Measurements from ENCODE around the gene SLIT1.

The SLIT1 gene

DNA sequence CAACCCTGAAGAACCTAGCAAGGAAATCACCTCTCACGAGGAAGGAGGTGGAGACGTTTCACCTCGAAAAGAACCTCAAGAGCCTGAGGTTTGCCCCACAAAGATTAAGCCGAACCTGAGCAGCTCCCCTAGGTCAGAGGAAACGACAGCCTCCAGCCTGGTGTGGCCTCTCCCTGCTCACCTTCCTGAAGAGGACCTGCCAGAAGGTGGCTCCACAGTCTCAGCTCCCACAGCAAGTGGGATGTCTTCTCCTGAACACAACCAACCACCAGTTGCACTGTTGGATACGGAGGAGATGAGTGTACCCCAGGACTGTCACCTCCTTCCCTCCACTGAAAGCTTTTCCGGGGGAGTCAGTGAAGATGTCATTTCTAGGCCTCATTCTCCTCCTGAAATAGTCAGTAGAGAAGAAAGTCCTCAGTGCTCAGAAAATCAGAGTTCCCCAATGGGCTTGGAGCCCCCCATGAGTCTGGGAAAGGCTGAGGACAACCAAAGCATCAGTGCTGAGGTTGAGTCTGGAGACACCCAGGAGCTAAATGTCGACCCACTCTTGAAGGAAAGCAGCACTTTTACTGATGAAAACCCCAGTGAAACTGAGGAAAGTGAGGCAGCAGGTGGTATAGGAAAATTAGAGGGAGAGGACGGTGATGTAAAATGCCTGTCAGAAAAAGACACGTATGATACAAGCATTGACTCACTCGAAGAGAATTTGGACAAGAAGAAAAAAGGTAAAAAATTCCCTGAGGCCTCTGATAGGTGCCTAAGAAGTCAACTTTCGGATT lies 203.4 kb downstream of the SLIT1 start:
- DNase-seq (ENCODE audit: low read depth): no peak
- no peak for TF ChIP-seq CTCF (IDR thresholded peaks at IDR 0.05; ENCODE audit: insufficient read depth, low read depth, low read length, missing control alignments)
- no peak overlapping the region for H3K4me3 ChIP-seq (ENCODE audit: low read depth, low read length)

DNA sequence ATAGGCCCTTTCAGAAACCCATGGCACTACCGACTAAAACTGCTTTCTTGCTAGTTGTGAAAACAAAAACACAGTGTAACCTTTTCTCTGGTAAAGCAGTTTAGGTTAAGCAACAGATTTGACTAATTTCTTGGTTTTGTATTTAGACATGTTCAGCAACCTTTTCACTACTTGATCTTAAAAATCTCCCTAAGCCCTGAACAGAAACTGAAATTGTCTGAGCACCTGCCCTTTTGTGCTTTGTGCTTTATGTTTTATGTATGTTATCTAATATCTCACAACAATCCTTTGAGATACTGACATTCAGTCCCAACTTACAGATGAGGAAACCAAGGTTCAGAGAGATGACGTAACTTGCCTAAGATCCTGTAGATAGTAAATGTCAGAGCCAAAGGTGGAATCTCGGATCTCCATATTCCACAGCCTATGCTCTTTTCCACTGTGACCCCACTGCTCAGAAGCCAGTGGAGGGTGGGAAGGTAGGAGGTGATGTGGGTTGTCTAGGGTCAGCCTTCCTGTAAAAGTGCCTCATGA lies 207.1 kb downstream of the SLIT1 start:
- peak; percentile 81 for DNase-seq (ENCODE audit: low read depth)

DNA sequence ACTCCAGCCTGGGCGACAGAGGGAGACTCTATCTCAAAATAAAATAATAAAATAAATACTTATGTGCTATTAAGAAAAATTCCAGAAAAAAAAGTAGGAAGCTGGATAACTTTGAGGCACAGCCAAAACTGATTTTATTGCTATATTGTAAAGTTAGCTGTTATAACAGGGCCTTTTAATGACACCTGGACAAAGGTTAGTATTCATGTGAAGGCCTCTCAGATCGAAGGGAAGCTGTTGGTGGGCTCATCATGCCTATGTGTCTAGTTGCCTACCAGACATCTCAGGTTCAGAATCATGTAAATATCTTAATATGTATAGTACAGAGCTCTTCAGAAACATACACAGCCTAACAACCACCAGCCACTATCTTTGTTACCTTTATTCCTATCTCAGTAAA lies 210.6 kb downstream of the SLIT1 start:
- TF ChIP-seq CTCF (IDR thresholded peaks at IDR 0.05; ENCODE audit: insufficient read depth, low read depth, low read length, missing control alignments): no peak
- H3K4me3 ChIP-seq (ENCODE audit: low read depth, low read length): no peak overlapping the region

More for the DNA sequence above, 207.1 kb downstream of the SLIT1 start:
- no peak for TF ChIP-seq CTCF (IDR thresholded peaks at IDR 0.05; ENCODE audit: insufficient read depth, low read depth, low read length, missing control alignments)
- H3K4me3 ChIP-seq (ENCODE audit: low read depth, low read length): no peak overlapping the region

GRCh38 chr10:96973809-96974747 lies 211.7 kb downstream of the SLIT1 start:
- TF ChIP-seq CTCF (IDR thresholded peaks at IDR 0.05; ENCODE audit: insufficient read depth, low read depth, low read length, missing control alignments): no peak
- no peak overlapping the region for H3K4me3 ChIP-seq (ENCODE audit: low read depth, low read length)
- peak; percentile 26 for DNase-seq (ENCODE audit: low read depth)

More for the DNA sequence above, 210.6 kb downstream of the SLIT1 start:
- DNase-seq (ENCODE audit: low read depth): no peak

GRCh38 chr10:96972264-96972663 lies 213.5 kb downstream of the SLIT1 start:
- DNase-seq (ENCODE audit: low read depth): peak; percentile 21
- no peak overlapping the region for H3K4me3 ChIP-seq (ENCODE audit: low read depth, low read length)
- no peak for TF ChIP-seq CTCF (IDR thresholded peaks at IDR 0.05; ENCODE audit: insufficient read depth, low read depth, low read length, missing control alignments)

GRCh38 chr10:96971324-96971723 lies 214.4 kb downstream of the SLIT1 start:
- no peak overlapping the region for H3K4me3 ChIP-seq (ENCODE audit: low read depth, low read length)
- DNase-seq (ENCODE audit: low read depth): no peak
- no peak for TF ChIP-seq CTCF (IDR thresholded peaks at IDR 0.05; ENCODE audit: insufficient read depth, low read depth, low read length, missing control alignments)

Measured in GM12865 (cell line).